Astrocyte of the hippocampus (primary cell): ENCODE data around the gene WRNIP1.
A peak's percentile ranks its signal among the peaks of the same experiment; 100 is the strongest.
"Not testable (repeated sequence)": the region's sequence is repeated elsewhere in the genome, so short reads cannot be mapped to it uniquely, and the experiment has no call there.

Source experiments
- DNase-seq: peaks from one replicate; pipeline ENCODE4 v3.0.0; 2011; ENCODE audit warnings: low read depth, low spot score

Gene WRNIP1

DNA sequence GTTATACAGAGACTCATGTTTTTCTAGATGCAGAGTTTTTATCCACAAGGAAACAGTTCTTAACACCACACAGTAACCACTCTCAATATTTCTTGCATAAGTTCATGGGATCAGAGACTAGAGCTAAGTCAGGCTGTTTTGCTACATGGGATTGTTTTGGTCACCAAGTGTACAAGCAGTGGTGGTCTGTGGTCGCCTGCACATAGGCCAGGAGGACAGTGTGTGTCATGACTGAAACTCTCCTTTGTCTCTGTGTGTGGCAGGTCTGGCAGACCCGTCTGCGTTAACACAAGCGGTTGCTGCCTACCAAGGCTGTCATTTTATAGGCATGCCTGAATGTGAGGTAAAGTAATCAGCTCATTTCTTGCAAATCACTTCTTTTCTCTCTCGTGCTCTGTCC is 18.9 kb downstream of the WRNIP1 start:
- peak; percentile 68 for DNase-seq

- DNase-seq, result no peak
These were observed 19.7 kb downstream of the WRNIP1 start for GRCh38 chr6:2784930-2785329.

- no peak for DNase-seq
These were observed 21.1 kb downstream of the WRNIP1 start for GRCh38 chr6:2786269-2786668.

- DNase-seq, result peak; percentile 88
These were observed 25.6 kb downstream of the WRNIP1 start for GRCh38 chr6:2790588-2791449.

- DNase-seq, result no peak
These were observed 26.3 kb downstream of the WRNIP1 start for GRCh38 chr6:2791450-2791974.

DNA sequence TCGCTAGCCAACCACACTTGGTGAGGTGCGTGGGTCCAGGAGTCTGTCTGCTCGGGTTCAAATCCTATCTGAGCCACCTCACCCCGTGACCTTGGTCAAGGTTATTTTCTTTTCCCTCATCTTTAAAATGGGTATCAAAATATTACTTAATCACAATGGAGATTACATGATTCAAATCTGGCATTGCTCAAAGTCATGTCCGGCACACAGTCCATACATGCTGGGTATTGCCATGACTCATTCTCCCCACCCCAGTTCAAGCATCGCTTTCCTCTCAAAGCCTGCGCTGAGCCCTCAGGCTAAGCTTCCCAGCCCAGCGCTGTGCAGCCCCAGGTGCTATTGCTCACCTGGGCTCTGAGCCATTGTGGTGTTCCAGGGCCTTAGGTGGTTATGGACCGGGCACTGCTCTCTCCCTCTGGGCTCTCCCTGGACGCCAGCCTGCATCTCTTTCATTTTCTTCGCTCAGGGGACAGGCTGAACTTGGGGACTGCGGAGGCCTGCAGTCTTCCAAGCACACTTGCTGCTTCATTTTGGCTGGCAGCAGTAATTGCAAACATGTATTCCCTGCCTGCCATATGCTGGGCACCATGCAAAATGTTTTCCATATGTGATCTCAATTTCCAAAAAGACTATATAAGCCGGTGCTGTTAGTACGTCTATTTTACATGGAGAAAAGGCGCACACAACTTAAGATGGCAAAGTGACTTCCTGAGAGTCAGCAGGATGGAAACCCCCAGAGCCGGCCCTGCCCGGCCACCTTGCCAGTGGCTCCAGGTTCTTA is 27.3 kb downstream of the WRNIP1 start:
- DNase-seq, result no peak

DNA sequence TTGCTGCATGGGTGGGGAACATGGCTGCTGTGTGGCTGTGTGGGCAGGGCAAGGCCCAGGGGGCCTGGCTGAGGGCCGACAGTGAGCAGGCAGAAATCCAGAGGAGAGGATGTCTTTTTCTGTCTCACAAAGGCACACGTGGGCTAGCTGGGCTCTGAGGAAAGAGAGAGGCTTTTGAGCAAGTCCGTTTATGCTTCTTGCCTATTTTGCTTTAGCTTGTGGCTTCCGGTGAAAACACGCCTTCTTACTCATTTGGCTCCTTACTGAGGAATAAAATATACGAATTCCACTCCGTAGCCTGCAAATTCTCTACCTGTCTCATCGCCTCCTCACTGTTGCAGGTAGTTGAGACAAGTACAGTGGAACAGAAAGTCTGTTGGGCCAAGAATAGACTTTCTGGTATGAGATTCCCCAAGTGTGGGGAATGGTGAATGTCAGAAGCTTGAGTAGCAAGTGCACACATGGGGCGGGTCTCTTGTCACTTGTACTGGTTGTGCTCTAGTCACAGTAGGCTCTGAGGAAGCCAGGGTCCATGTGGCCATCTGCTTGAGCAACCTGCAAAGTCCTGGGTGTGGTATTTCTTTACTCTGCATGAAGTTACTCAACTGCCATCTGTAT is 28.4 kb downstream of the WRNIP1 start:
- DNase-seq, result no peak

DNA sequence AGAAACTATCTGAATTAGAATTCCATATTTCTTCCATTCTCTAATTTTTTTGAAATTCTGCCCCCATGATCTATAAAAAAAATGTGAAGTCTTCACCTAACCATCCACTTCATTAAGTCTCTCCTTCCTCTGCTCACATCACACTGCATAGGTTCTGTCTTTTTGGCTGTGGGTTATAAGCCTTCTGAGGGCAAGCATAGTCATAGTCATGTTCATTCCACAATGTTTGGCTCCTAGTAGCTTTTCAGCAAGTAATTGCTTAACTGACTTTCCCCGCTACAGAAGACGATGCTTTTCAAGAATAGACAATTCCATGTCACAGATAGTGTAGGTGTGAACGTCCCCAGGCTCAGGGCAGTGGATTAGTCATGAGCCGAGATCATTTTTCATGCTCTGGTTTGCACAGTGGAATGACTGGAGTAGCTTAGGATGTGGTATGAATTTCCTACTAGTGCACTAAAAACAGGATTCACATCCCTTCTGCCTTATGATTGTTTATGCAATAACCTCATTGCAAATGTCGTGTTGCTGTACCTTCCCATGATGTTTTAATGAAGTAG is 29.1 kb downstream of the WRNIP1 start:
- no peak for DNase-seq

DNA sequence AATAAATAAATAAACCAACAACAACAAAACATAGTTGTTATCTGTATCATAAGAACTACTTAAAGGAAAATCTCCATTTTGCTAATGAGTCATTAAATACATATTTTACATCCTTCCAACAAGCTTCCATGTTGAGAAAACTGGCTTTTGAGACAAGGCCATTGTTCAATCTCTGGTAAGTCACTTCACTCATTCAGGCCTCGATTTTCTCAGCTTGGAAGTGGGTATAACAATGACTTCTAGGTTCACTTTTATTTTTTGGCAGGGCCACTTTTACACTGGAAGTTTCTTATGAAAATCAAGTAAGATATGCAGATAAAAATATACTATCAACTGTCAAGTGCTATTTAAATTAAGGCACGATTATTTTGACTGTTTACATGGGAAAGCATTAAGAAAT is 30.0 kb downstream of the WRNIP1 start:
- no peak for DNase-seq

GRCh38 chr6:2795956-2796355 is 30.8 kb downstream of the WRNIP1 start:
- DNase-seq, result no peak

DNA sequence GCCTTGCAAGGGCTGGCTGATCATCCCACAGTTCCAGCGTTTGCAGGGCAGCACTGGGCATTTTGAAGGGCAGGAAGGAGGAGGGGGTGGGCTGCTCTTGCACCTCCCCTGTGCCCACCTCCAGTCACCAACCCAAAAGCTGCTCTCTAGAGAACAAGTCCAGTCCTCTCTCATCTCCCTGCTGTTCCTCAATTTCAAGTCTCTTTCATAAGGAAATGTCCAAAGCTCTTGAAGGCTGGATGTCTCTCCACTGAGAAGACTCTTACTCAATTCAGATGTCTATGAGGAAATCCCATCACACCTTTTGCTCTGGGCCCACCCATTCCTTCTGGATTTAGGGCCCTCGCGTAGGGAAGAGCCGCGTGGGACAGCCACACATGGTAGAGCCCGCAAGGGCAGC is 31.7 kb downstream of the WRNIP1 start:
- DNase-seq, result no peak

GRCh38 chr6:2797564-2798031 is 32.4 kb downstream of the WRNIP1 start:
- no peak for DNase-seq

DNA sequence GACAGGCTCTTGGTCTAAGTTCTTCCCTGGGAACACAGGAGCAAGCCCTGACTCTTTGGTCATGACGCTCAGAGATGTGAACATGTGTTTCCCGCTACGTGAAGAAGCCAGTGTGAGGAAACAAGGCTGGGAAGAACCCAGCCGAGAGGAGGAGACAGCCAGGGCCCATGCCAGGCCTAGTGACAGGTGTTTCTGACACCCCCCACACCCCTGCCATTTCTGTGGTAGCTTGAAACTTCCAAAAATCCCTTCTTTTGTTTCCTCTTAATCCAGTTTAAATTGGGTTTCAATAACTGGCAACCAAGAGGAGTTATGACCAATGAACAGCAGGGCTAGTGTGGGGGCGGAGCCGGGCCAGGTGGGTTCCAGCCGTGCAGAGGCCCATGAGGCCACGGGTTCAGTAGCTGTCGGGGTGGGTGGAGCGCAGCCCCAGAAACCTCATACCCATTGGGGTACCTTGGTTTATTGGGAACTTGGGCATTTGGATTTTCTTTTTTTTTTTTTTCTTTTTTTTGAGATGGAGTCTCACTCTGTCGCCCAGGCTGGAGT is 33.5 kb downstream of the WRNIP1 start:
- DNase-seq, result no peak

- no peak for DNase-seq
These were observed 34.8 kb downstream of the WRNIP1 start for GRCh38 chr6:2799936-2800527.

DNA sequence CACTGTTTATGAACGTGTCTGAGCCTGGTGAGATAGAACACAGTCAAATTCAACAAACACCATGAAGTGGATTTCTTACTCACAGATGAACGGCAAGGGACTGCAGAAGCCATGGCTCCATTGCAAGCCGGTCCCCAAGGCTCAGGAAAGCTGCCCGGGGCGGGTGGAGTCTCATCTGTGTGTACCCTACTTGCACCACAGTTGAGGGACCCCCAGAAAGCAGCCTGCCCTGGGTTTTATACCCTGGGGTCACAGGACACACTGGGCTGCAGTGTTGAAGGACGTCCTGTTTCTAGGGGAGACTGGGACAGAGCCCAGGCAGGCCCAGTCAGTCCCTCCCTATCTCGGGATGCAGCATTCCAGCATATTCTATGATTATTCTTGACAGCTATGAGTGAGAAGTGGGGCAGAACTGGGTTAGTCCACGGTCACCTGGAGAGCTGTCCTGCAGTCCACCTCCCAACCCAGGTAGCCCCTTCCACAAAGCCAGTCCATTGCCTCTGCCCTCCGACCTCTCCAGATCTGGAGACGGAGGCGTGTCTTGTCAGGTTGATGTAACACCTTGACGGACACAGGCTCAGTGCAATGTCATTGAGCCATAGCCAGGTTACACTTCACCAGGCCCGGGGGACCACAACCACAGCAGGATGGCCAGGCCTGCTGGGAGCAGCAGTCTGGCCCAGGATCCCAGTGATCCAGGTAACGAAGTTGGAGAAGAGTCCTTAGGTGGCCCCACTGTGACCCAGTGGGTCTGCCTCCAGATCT is 35.5 kb downstream of the WRNIP1 start:
- DNase-seq, result no peak

GRCh38 chr6:2801687-2802086 is 36.5 kb downstream of the WRNIP1 start:
- not testable (repeated sequence) for DNase-seq

GRCh38 chr6:2802521-2803060 is 37.4 kb downstream of the WRNIP1 start:
- no peak for DNase-seq

- DNase-seq, result no peak
These were observed 38.7 kb downstream of the WRNIP1 start for GRCh38 chr6:2803731-2804429.

DNA sequence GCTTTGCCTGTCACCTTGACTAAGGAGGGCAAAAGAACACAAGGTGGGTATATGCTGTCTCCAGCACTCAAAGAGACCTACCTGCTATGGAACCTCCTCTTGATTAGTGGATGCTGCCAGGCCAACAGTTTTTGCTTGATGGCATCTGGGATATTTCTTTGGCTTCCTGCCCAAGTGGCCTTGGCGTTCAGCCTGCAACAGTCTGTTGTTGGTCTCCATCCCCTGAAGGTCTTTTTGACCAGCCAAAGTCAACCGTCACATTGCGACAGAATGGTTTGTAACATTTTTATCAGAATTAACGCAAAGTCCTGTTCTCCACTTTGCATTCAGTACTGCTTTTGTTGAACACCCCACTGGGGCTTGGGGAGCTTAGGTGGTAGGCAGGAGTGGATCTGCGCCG is 39.3 kb downstream of the WRNIP1 start:
- DNase-seq, result no peak
